Astrocyte of the cerebellum (primary cell): Measurements from ENCODE around the gene ARHGEF28.

Experiments
- DNase-seq: peaks from one replicate; pipeline ENCODE4 v3.0.0-alpha.2; 2011; ENCODE audit warnings: low read depth
- H3K4me3 ChIP-seq: 2 replicates; pipeline ENCODE4 v1.5.1; 2011; ENCODE audit warnings: mild to moderate bottlenecking, low read depth, low read length, moderate library complexity
- CTCF ChIP-seq: IDR thresholded peaks from 2 replicates; pipeline ENCODE4 v1.5.1; 2012; ENCODE audit warnings: low read length, low read depth, moderate library complexity, mild to moderate bottlenecking; ENCODE audit errors: missing control alignments
- in situ Hi-C: cut with HindIII; loops from 2 replicates; pipeline ENCODE4 v1.10.0; 2017; ENCODE audit warnings: low sequenced_read_pairs

ARHGEF28 gene

GRCh38 chr5:73625944-73626811 lies at the start of gene ARHGEF28:
Gene ARHGEF28 (plus strand): TSS chr5:73626196. CDS start chr5:73684852, 58,656 bp downstream.
- no peak for TF ChIP-seq CTCF
- no peak for DNase-seq

GRCh38 chr5:73582285-73583145 lies 43.5 kb upstream of the ARHGEF28 start:
- no peak for DNase-seq
- TF ChIP-seq CTCF = no peak
- H3K4me3 ChIP-seq = no peak overlapping the region
- in situ Hi-C loops = loop anchor here (25.0 kb wide), 1 partner anchor 1080 kb away; no protein-coding TSS in a partner anchor

More at GRCh38 chr5:73625944-73626811, at the start of gene ARHGEF28:
- peak within 1 kb of the TSS; percentile 74 for H3K4me3 ChIP-seq
- in situ Hi-C loops = no loop called here

GRCh38 chr5:73587923-73588322 lies 38.1 kb upstream of the ARHGEF28 start:
- in situ Hi-C loops = loop anchor here (25.0 kb wide), 1 partner anchor 1074 kb away; no protein-coding TSS in a partner anchor
- no peak for DNase-seq

GRCh38 chr5:73591102-73591695 lies 34.8 kb upstream of the ARHGEF28 start:
- TF ChIP-seq CTCF = peak; percentile 60
- DNase-seq = peak; percentile 91
- no peak overlapping the region for H3K4me3 ChIP-seq
- in situ Hi-C loops = loop anchor here (5.0 to 25.0 kb wide), 2 partner anchors 206 to 1071 kb away; no protein-coding TSS in a partner anchor

More at GRCh38 chr5:73587923-73588322, 38.1 kb upstream of the ARHGEF28 start:
- no peak for TF ChIP-seq CTCF
- no peak overlapping the region for H3K4me3 ChIP-seq

- no peak for DNase-seq
- in situ Hi-C loops = loop anchor here (5.0 to 25.0 kb wide), 2 partner anchors 205 to 1070 kb away; no protein-coding TSS in a partner anchor
- no peak for TF ChIP-seq CTCF
These were observed 34.1 kb upstream of the ARHGEF28 start for GRCh38 chr5:73591698-73592501.

More at GRCh38 chr5:73591698-73592501, 34.1 kb upstream of the ARHGEF28 start:
- no peak overlapping the region for H3K4me3 ChIP-seq
